Astrocyte of the spinal cord (primary cell): ENCODE results near the gene BTBD2.
"Not testable (repeated sequence)": the region's sequence is repeated elsewhere in the genome, so short reads cannot be mapped to it uniquely, and the experiment has no call there.

ENCODE experiments used
- DNase-seq: peaks from one replicate; pipeline ENCODE4 v3.0.0; 2011; ENCODE audit warnings: low read depth, low spot score
- H3K4me3 ChIP-seq: 2 replicates; pipeline ENCODE4 v1.5.1; 2011; ENCODE audit warnings: low read depth, mild to moderate bottlenecking, low read length, moderate library complexity
- in situ Hi-C: cut with HindIII; loops from 2 replicates; pipeline ENCODE4 v1.10.0; 2017; ENCODE audit warnings: low sequenced_read_pairs
- TF ChIP-seq, protein P1 (sequence below): IDR thresholded peaks from 2 replicates; pipeline ENCODE4 v1.5.1; 2012; ENCODE audit warnings: low read depth, mild to moderate bottlenecking, low read length, inconsistent platforms

Gene BTBD2

GRCh38 chr19:2034729-2035589 is 19.4 kb upstream of the BTBD2 start:
- no peak for DNase-seq
- in situ Hi-C loops, result no loop called here
- TF ChIP-seq, protein P1, sequence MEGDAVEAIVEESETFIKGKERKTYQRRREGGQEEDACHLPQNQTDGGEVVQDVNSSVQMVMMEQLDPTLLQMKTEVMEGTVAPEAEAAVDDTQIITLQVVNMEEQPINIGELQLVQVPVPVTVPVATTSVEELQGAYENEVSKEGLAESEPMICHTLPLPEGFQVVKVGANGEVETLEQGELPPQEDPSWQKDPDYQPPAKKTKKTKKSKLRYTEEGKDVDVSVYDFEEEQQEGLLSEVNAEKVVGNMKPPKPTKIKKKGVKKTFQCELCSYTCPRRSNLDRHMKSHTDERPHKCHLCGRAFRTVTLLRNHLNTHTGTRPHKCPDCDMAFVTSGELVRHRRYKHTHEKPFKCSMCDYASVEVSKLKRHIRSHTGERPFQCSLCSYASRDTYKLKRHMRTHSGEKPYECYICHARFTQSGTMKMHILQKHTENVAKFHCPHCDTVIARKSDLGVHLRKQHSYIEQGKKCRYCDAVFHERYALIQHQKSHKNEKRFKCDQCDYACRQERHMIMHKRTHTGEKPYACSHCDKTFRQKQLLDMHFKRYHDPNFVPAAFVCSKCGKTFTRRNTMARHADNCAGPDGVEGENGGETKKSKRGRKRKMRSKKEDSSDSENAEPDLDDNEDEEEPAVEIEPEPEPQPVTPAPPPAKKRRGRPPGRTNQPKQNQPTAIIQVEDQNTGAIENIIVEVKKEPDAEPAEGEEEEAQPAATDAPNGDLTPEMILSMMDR, result no peak
- no peak overlapping the region for H3K4me3 ChIP-seq

- in situ Hi-C loops, H3K4me3 ChIP-seq, DNase-seq: not testable (repeated sequence)
Observed at GRCh38 chr19:2034253-2034652, 18.7 kb upstream of the BTBD2 start.

GRCh38 chr19:2033825-2034159 is 18.3 kb upstream of the BTBD2 start:
- no peak overlapping the region for H3K4me3 ChIP-seq
- in situ Hi-C loops, result no loop called here
- TF ChIP-seq, protein P1, result no peak
- DNase-seq, result no peak

DNA sequence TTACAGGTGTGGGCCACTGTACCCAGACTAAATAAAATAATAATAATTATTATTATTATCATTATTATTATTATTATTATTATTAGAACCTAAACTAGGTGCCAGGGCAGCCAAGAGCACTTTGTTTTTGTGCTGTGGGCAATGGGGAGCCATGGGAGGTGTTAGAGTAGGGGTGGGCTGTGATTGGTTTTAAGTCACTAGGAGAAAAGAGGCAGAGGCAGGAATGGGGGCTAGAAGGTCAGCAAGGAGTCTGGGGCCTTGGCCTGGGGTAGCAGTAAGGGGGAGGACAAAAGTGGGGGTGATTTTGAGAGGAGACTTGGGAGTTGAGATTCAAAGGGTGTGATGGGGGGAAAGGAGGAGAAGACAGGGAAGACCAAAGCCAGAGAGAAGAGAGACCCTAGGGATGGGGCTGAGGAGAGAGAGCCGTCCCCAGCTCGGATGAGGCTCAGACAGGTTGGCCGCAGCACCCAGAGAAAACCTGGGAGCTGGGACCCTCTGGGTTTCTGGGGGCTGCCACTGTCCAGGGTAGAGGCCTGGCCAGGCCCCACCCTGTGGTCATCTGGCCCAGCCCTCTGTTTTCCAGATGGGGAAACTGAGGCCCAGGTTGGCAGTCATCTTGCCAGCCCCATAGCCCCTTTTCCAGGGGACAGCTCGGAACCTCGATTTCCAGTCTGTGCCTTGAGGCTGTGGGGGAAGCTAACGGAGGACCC is 17.8 kb upstream of the BTBD2 start:
- no peak overlapping the region for H3K4me3 ChIP-seq

DNA sequence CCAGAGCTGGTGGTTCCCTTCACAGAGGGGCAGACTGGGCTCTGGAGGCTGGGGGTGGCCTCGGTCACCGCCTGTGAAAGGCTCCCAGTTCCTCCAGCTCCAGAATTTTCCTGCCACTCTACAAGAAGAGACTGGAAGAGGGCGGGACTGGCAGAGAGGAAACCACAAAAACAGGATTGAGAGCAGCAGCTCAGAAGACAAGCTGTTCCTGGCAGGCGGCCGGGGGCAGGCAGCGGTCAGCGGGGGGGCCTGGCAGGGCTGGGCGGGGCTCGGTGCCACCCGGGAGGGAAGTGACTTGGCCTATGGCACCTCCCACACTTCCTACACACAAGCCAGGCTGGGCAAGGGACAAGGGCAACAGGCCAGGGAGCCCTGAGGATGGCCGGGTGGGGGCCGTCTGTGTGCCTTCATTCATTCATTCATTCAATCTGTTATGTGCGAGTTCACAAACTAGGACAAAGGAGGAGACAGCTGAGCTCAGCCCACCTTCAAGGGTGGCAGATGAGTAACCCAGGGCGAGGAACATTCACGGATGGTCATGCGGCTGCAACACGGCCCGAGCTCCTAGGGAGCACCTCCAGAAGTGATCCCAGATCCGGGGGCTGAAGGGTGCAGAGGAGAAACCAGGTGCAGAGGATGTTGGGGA is 16.9 kb upstream of the BTBD2 start:
- peak; percentile 88 for DNase-seq
- in situ Hi-C loops, result no loop called here

More for the DNA sequence above, 17.8 kb upstream of the BTBD2 start:
- TF ChIP-seq, protein P1, result no peak
- in situ Hi-C loops, result no loop called here
- DNase-seq, result no peak

GRCh38 chr19:2027361-2027760 is 11.8 kb upstream of the BTBD2 start:
- H3K4me3 ChIP-seq, result no peak overlapping the region
- TF ChIP-seq, protein P1, result no peak
- in situ Hi-C loops, result no loop called here
- DNase-seq, result peak; percentile 76

More for the DNA sequence above, 16.9 kb upstream of the BTBD2 start:
- TF ChIP-seq, protein P1, result no peak
- H3K4me3 ChIP-seq, result no peak overlapping the region
